Measurements from ENCODE around the gene HMGCS2. TPM values are rescaled to one million over a fixed set of nuclear protein-coding genes. Genes with fewer than 3 reads are reported as not detected.

HMGCS2 gene
- total RNA-seq, 2 experiments from 2014 or later, result not detected

- Histone ChIP-seq H3K4me1 (ENCODE audit: insufficient read depth, low read length, poor library complexity, severe bottlenecking) (no peaks in the 10 kb centered on the region), H3K9me2 (ENCODE audit: insufficient read depth, low read length) (no peaks in the 10 kb centered on the region), H3K4me2 (ENCODE audit: low read length) (no peak overlapping the region), H3K36me3 (ENCODE audit: insufficient read depth, low read length) (no peaks in the 10 kb centered on the region), H4K20me1 (ENCODE audit: insufficient read depth, low read length) (no peaks in the 10 kb centered on the region), H2AFZ (ENCODE audit: low read length) (no peak overlapping the region), H3K9me3 (ENCODE audit: low read length) (no peaks in the 10 kb centered on the region), H3K79me2 (ENCODE audit: insufficient read depth, low read depth, low read length) (no peaks in the 10 kb centered on the region), H3K4me3 (ENCODE audit: low read depth, low read length, poor library complexity, severe bottlenecking) (no peak overlapping the region), H3K27ac (ENCODE audit: low read depth, low read length, poor library complexity, severe bottlenecking) (no peak overlapping the region)
- TF ChIP-seq CTCF (conservative IDR thresholded peaks at IDR 0.05; ENCODE audit: low read length), result no peak
- no peak for TF ChIP-seq EZH2phosphoT487 (IDR thresholded peaks at IDR 0.05; ENCODE audit: borderline replicate concordance, low read depth, low read length)
- no peak for DNase-seq (ENCODE audit: low spot score)
- ChIA-PET POLR2A (no interaction called here), CTCF (ENCODE audit: unreplicated experiment) (no interaction called here)
- no TSS peak for BruUV-seq (replicated peaks)
- intact Hi-C loops (cut with micrococcal nuclease; ENCODE audit: unreplicated experiment), result no loop called here
These were observed 14.1 kb upstream of the HMGCS2 start for GRCh38 chr1:119782631-119783325.

GRCh38 chr1:119781434-119782210 lies 12.9 kb upstream of the HMGCS2 start:
- Histone ChIP-seq H3K27ac (ENCODE audit: low read depth, low read length, poor library complexity, severe bottlenecking) (no peak overlapping the region), H3K36me3 (ENCODE audit: insufficient read depth, low read length) (no peaks in the 10 kb centered on the region), H3K9me2 (ENCODE audit: insufficient read depth, low read length) (no peaks in the 10 kb centered on the region), H3K79me2 (ENCODE audit: insufficient read depth, low read depth, low read length) (no peaks in the 10 kb centered on the region), H2AFZ (ENCODE audit: low read length) (no peak overlapping the region), H3K4me1 (ENCODE audit: insufficient read depth, low read length, poor library complexity, severe bottlenecking) (no peaks in the 10 kb centered on the region), H3K9me3 (ENCODE audit: low read length) (no peaks in the 10 kb centered on the region), H3K4me3 (ENCODE audit: low read depth, low read length, poor library complexity, severe bottlenecking) (no peak overlapping the region), H3K4me2 (ENCODE audit: low read length) (no peak overlapping the region), H4K20me1 (ENCODE audit: insufficient read depth, low read length) (no peaks in the 10 kb centered on the region)
- DNase-seq (ENCODE audit: low spot score), result no peak
- TF ChIP-seq CTCF (conservative IDR thresholded peaks at IDR 0.05; ENCODE audit: low read length), result no peak
- ChIA-PET CTCF (ENCODE audit: unreplicated experiment) (no interaction called here), POLR2A (no interaction called here)
- intact Hi-C loops (cut with micrococcal nuclease; ENCODE audit: unreplicated experiment), result no loop called here
- no TSS peak for BruUV-seq (replicated peaks)

GRCh38 chr1:119779869-119780356 lies 11.2 kb upstream of the HMGCS2 start:
- Histone ChIP-seq H3K4me1 (ENCODE audit: insufficient read depth, low read length, poor library complexity, severe bottlenecking) (no peaks in the 10 kb centered on the region), H3K36me3 (ENCODE audit: insufficient read depth, low read length) (no peaks in the 10 kb centered on the region), H4K20me1 (ENCODE audit: insufficient read depth, low read length) (no peaks in the 10 kb centered on the region), H3K9me3 (ENCODE audit: low read length) (no peaks in the 10 kb centered on the region), H3K9me2 (ENCODE audit: insufficient read depth, low read length) (no peaks in the 10 kb centered on the region), H3K4me2 (ENCODE audit: low read length) (no peak overlapping the region), H2AFZ (ENCODE audit: low read length) (no peak overlapping the region), H3K4me3 (ENCODE audit: low read depth, low read length, poor library complexity, severe bottlenecking) (no peak overlapping the region), H3K27ac (ENCODE audit: low read depth, low read length, poor library complexity, severe bottlenecking) (no peak overlapping the region), H3K79me2 (ENCODE audit: insufficient read depth, low read depth, low read length) (no peaks in the 10 kb centered on the region)
- no peak for DNase-seq (ENCODE audit: low spot score)
- BruUV-seq (replicated peaks), result no TSS peak
- CTCF ChIA-PET (ENCODE audit: unreplicated experiment), result no interaction called here
- POLR2A ChIA-PET, result interaction anchor here (0.9 to 1.7 kb wide), 2 partner anchors 9 to 11 kb away, joined by 3 to 4 read pairs; no protein-coding TSS in a partner anchor
- intact Hi-C loops (cut with micrococcal nuclease; ENCODE audit: unreplicated experiment), result no loop called here
- TF ChIP-seq CTCF (conservative IDR thresholded peaks at IDR 0.05; ENCODE audit: low read length), result no peak
- TF ChIP-seq EZH2phosphoT487 (IDR thresholded peaks at IDR 0.05; ENCODE audit: borderline replicate concordance, low read depth, low read length), result no peak

Measured in OCI-LY7 (cell line).